RWPE1 (cell line): Measurements from ENCODE around the gene LY6G6F.

Source experiments
- CTCF ChIA-PET: fragments of 350-600 bp; sonication (Branson Sonifier 250); formaldehyde crosslinking; extraction: SDS; loops from one replicate; lab custom pipeline; 2021; lab: Yijun Ruan, JAX
- POLR2A ChIA-PET: fragments of 400-600 bp; formaldehyde crosslinking; extraction: SDS; loops from one replicate; lab custom pipeline; 2020; ENCODE audit warnings: antibody characterized with exemption; ENCODE audit not compliant: low non-redundant PET; lab: Yijun Ruan, JAX
- DNase-seq: peaks from one replicate; pipeline ENCODE4 v3.0.0; 2012; ENCODE audit warnings: low spot score
- H3K27ac ChIP-seq: fragments of 450-650 bp; 2 replicates; pipeline ENCODE4 v1.5.1; 2017
- TF ChIP-seq, protein P1 (sequence below): fragments of 450-650 bp; conservative IDR thresholded peaks from 2 replicates; pipeline ENCODE4 v1.5.1; 2017; ENCODE audit warnings: low read depth, mild to moderate bottlenecking

The LY6G6F gene

GRCh38 chr6:31660381-31661261, 46.0 kb upstream of the LY6G6F start, which contains the start of gene C6orf47:
Gene C6orf47 (minus strand): TSS chr6:31660778. CDS start chr6:31659947, 831 bp downstream.
- peak; percentile 80 for DNase-seq
- TF ChIP-seq, protein P1, sequence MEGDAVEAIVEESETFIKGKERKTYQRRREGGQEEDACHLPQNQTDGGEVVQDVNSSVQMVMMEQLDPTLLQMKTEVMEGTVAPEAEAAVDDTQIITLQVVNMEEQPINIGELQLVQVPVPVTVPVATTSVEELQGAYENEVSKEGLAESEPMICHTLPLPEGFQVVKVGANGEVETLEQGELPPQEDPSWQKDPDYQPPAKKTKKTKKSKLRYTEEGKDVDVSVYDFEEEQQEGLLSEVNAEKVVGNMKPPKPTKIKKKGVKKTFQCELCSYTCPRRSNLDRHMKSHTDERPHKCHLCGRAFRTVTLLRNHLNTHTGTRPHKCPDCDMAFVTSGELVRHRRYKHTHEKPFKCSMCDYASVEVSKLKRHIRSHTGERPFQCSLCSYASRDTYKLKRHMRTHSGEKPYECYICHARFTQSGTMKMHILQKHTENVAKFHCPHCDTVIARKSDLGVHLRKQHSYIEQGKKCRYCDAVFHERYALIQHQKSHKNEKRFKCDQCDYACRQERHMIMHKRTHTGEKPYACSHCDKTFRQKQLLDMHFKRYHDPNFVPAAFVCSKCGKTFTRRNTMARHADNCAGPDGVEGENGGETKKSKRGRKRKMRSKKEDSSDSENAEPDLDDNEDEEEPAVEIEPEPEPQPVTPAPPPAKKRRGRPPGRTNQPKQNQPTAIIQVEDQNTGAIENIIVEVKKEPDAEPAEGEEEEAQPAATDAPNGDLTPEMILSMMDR = no peak
- peak within 1 kb of the TSS; percentile 88 for H3K27ac ChIP-seq
- POLR2A ChIA-PET = interaction anchor here (0.9 to 1.0 kb wide), 2 partner anchors 10 to 75 kb away, joined by 3 to 4 read pairs; no protein-coding TSS in a partner anchor
- CTCF ChIA-PET = interaction anchor here (0.6 to 0.9 kb wide), 2 partner anchors 9 to 164 kb away, joined by 3 to 8 read pairs; no protein-coding TSS in a partner anchor

DNA sequence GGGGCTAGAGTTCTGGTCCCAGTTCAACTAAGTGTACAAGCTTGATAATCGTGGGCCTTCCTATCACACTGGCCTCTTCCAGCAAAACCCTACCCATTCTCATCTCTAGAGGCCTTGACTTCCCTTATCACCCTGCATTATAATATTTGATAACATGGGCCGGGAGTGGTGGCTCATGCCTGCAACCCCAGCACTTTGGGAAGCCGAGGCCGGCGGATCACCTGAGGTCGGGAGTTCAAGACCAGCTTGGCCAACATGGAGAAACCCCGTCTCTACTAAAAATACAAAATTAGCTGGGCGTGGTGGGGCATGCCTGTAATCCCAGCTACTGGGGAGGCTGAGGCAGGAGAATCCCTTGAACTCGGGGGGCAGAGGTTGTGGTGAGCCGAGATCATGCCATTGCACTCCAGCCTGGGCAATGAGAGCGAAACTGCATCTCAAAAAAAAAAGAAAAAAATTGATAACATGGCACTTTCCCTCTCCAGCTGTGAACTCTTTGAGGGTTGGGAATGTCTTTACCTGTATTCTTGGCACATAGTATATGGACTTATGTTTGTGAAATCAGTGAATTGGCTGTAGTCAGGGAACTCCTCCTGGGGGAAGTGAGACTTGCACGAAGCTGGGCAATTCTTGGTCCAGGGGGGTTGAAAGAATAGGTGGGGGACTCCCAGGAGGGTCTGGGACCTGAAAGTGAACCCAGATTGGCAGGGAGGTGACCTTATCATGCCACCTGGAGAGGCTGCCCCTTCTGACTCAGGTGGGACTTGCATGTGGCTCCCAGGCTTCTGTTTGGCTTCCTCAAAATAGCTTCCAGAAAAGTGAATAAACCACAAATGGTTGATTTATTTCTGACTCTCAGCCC, 45.2 kb upstream of the LY6G6F start:
- no peak for DNase-seq
- H3K27ac ChIP-seq = peak overlapping the region; percentile 88
- ChIA-PET POLR2A (interaction anchor here (0.6 to 1.0 kb wide), 2 partner anchors 9 to 74 kb away, joined by 3 read pairs; no protein-coding TSS in a partner anchor), CTCF (interaction anchor here (0.6 to 0.9 kb wide), 4 partner anchors 10 to 259 kb away, joined by 3 to 10 read pairs (median 6); no protein-coding TSS in a partner anchor)
- TF ChIP-seq, protein P1 = no peak

GRCh38 chr6:31662124-31662723, 44.4 kb upstream of the LY6G6F start:
- TF ChIP-seq, protein P1 = no peak
- no peak for DNase-seq
- peak overlapping the region; percentile 88 for H3K27ac ChIP-seq
- ChIA-PET POLR2A (interaction anchor here (0.6 kb wide), 1 partner anchor 119 kb away, joined by 3 read pairs; no protein-coding TSS in a partner anchor), CTCF (interaction anchor here (0.7 kb wide), 1 partner anchor 260 kb away, joined by 10 read pairs; no protein-coding TSS in a partner anchor)

- H3K27ac ChIP-seq = peak overlapping the region; percentile 98
- POLR2A ChIA-PET = interaction anchor here (0.5 kb wide), 1 partner anchor 11 kb away, joined by 11 read pairs; no protein-coding TSS in a partner anchor
- peak; percentile 37 for DNase-seq
- CTCF ChIA-PET = interaction anchor here (0.5 to 1.0 kb wide), 3 partner anchors 24 to 1743 kb away, joined by 3 to 4 read pairs (median 3); partner anchors contain the start of gene ATP6V1G2
- TF ChIP-seq, protein P1 = no peak
Observed at GRCh38 chr6:31663126-31663960, 43.3 kb upstream of the LY6G6F start.

- TF ChIP-seq, protein P1 = no peak
- CTCF ChIA-PET = interaction anchor here (0.5 to 1.0 kb wide), 2 partner anchors 24 to 118 kb away, joined by 3 to 4 read pairs; partner anchors contain the start of gene ATP6V1G2
- peak overlapping the region; percentile 98 for H3K27ac ChIP-seq
- POLR2A ChIA-PET = interaction anchor here (0.5 to 1.1 kb wide), 2 partner anchors 12 kb away, joined by 6 to 11 read pairs; partner anchors contain the start of gene BAG6
- peak; percentile 73 for DNase-seq
Observed at GRCh38 chr6:31663961-31664789, 42.5 kb upstream of the LY6G6F start.
